Measurements from ENCODE around the gene ZNF853. TPM values are rescaled to one million over a fixed set of nuclear protein-coding genes. Genes with fewer than 3 reads are reported as not detected.

Gene ZNF853
- total RNA-seq, 2 donors from 2014 or later = 16.5 to 17.2 TPM

- H3K4me3 ChIP-seq = no peak overlapping the region
- TF ChIP-seq, protein P1, sequence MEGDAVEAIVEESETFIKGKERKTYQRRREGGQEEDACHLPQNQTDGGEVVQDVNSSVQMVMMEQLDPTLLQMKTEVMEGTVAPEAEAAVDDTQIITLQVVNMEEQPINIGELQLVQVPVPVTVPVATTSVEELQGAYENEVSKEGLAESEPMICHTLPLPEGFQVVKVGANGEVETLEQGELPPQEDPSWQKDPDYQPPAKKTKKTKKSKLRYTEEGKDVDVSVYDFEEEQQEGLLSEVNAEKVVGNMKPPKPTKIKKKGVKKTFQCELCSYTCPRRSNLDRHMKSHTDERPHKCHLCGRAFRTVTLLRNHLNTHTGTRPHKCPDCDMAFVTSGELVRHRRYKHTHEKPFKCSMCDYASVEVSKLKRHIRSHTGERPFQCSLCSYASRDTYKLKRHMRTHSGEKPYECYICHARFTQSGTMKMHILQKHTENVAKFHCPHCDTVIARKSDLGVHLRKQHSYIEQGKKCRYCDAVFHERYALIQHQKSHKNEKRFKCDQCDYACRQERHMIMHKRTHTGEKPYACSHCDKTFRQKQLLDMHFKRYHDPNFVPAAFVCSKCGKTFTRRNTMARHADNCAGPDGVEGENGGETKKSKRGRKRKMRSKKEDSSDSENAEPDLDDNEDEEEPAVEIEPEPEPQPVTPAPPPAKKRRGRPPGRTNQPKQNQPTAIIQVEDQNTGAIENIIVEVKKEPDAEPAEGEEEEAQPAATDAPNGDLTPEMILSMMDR (IDR thresholded peaks at IDR 0.05) = no peak
- TF ChIP-seq POLR2AphosphoS5 (IDR thresholded peaks at IDR 0.05) (no peak), POLR2A (IDR thresholded peaks at IDR 0.05) (no peak)
- H3K9me3 ChIP-seq = no peaks in the 10 kb centered on the region
- no peak for DNase-seq (ENCODE audit: low spot score)
- H3K27me3 ChIP-seq (replicated peaks; ENCODE audit: insufficient read depth) = no peaks in the 10 kb centered on the region
- peaks cover 7 to 27% of the 10 kb centered on the region in 2 donors for H3K36me3 ChIP-seq
- no peak overlapping the region for H3K27ac ChIP-seq
- peaks cover 4% of the 10 kb centered on the region for H3K4me1 ChIP-seq (replicated peaks)
- WGBS = 81% methylated on average over 18 of the region's 22 CpGs
- intact Hi-C loops (cut with DNase I) = no loop called here
Measured at GRCh38 chr7:6642861-6643640, 27.6 kb downstream of the ZNF853 start.

- 92% methylated on average over 21 of the region's 21 CpGs for WGBS
- Histone ChIP-seq H3K27ac (no peak overlapping the region), H3K9me3 (no peaks in the 10 kb centered on the region), H3K36me3 (peaks cover 7 to 27% of the 10 kb centered on the region in 2 donors), H3K4me3 (no peak overlapping the region), H3K27me3 (replicated peaks; ENCODE audit: insufficient read depth) (no peaks in the 10 kb centered on the region), H3K4me1 (replicated peaks) (no peaks in the 10 kb centered on the region)
- intact Hi-C loops (cut with DNase I) = no loop called here
- TF ChIP-seq POLR2A (IDR thresholded peaks at IDR 0.05) (no peak), POLR2AphosphoS5 (IDR thresholded peaks at IDR 0.05) (no peak)
- TF ChIP-seq, protein P1 (IDR thresholded peaks at IDR 0.05) = no peak
- DNase-seq (ENCODE audit: low spot score) = no peak
Measured at GRCh38 chr7:6643915-6644625, 28.7 kb downstream of the ZNF853 start.

DNA sequence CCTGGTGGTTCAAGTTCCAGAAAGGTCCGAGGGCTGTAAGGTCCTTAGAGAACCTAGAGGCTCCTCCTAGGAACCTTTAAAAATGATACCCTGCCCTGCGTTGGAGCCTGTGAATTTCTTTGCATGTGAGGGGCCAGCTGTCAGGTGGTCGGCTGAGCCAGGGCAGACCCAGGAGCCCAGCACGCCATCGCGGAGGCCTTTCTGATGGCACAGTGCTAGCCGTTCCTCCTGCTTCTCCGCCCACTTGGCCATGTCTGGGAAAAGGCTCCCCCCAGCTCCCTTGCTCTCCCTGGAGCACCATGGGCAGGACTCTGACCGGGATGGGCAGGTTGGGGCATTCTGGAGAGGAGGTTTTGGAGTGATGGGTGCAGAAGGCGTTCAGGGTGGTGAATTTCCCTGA is 29.3 kb downstream of the ZNF853 start:
- 94% methylated on average over 10 of the region's 10 CpGs for WGBS
- TF ChIP-seq POLR2AphosphoS5 (IDR thresholded peaks at IDR 0.05) = no peak
- no peak for TF ChIP-seq POLR2A (IDR thresholded peaks at IDR 0.05)
- TF ChIP-seq, protein P1 (IDR thresholded peaks at IDR 0.05) = no peak
- no peak overlapping the region for H3K27ac ChIP-seq
- H3K27me3 ChIP-seq (replicated peaks; ENCODE audit: insufficient read depth) = no peaks in the 10 kb centered on the region
- no peaks in the 10 kb centered on the region for H3K9me3 ChIP-seq
- intact Hi-C loops (cut with DNase I) = no loop called here
- peaks cover 7 to 27% of the 10 kb centered on the region in 2 donors for H3K36me3 ChIP-seq
- no peak for DNase-seq (ENCODE audit: low spot score)
- H3K4me3 ChIP-seq = no peak overlapping the region
- H3K4me1 ChIP-seq (replicated peaks) = no peaks in the 10 kb centered on the region

- intact Hi-C loops (cut with DNase I) = no loop called here
- Histone ChIP-seq H3K9me3 (no peaks in the 10 kb centered on the region), H3K27me3 (replicated peaks; ENCODE audit: insufficient read depth) (no peaks in the 10 kb centered on the region), H3K36me3 (peaks cover 7 to 27% of the 10 kb centered on the region in 2 donors), H3K27ac (no peak overlapping the region), H3K4me3 (no peak overlapping the region), H3K4me1 (replicated peaks) (no peaks in the 10 kb centered on the region)
- no peak for DNase-seq (ENCODE audit: low spot score)
- TF ChIP-seq POLR2A (IDR thresholded peaks at IDR 0.05) (no peak), POLR2AphosphoS5 (IDR thresholded peaks at IDR 0.05) (no peak)
- TF ChIP-seq, protein P1 (IDR thresholded peaks at IDR 0.05) = no peak
- WGBS = 42% methylated on average over 8 of the region's 8 CpGs
Measured at GRCh38 chr7:6646465-6646864, 31.1 kb downstream of the ZNF853 start.

Measured in prostate gland (tissue), 2 donors.